GM21528 (cell line): ENCODE measurements around the gene ATP2B1.
A peak's percentile ranks its signal among the peaks of the same experiment; 100 is the strongest.

Experiments used
- ATAC-seq: cut with Tn5 transposase; IDR thresholded peaks from one replicate; pipeline ENCODE4 v1.9.1; 2021; ENCODE audit warnings: mild to moderate bottlenecking, moderate library complexity; ENCODE audit not compliant: unreplicated experiment, low FRiP score

ATP2B1 gene

GRCh38 chr12:89695100-89695499 lies 13.5 kb downstream of the ATP2B1 start:
- ATAC-seq, result no peak

GRCh38 chr12:89694542-89694941 lies 14.1 kb downstream of the ATP2B1 start:
- no peak for ATAC-seq

GRCh38 chr12:89693639-89694202 lies 14.9 kb downstream of the ATP2B1 start:
- ATAC-seq, result no peak

- ATAC-seq, result no peak
Measured at GRCh38 chr12:89692439-89692838, 16.2 kb downstream of the ATP2B1 start.

GRCh38 chr12:89691659-89692058 lies 17.0 kb downstream of the ATP2B1 start:
- ATAC-seq, result no peak

GRCh38 chr12:89690925-89691324 lies 17.7 kb downstream of the ATP2B1 start:
- ATAC-seq, result no peak

- no peak for ATAC-seq
Measured at GRCh38 chr12:89689306-89689705, 19.3 kb downstream of the ATP2B1 start.

GRCh38 chr12:89686311-89686710 lies 22.3 kb downstream of the ATP2B1 start:
- no peak for ATAC-seq

- ATAC-seq, result no peak
Measured at GRCh38 chr12:89685363-89685972, 23.2 kb downstream of the ATP2B1 start.

- ATAC-seq, result no peak
Measured at GRCh38 chr12:89684136-89684535, 24.5 kb downstream of the ATP2B1 start.

- ATAC-seq, result no peak
Measured at GRCh38 chr12:89682284-89682683, 26.4 kb downstream of the ATP2B1 start.

GRCh38 chr12:89680409-89680808 lies 28.2 kb downstream of the ATP2B1 start:
- no peak for ATAC-seq

- no peak for ATAC-seq
Measured at GRCh38 chr12:89679631-89680030, 29.0 kb downstream of the ATP2B1 start.

GRCh38 chr12:89678225-89678624 lies 30.4 kb downstream of the ATP2B1 start:
- no peak for ATAC-seq

- ATAC-seq, result no peak
Measured at GRCh38 chr12:89676930-89677329, 31.7 kb downstream of the ATP2B1 start.

GRCh38 chr12:89674326-89674942 lies 34.2 kb downstream of the ATP2B1 start:
- no peak for ATAC-seq

- ATAC-seq, result no peak
Measured at GRCh38 chr12:89673603-89674002, 35.0 kb downstream of the ATP2B1 start.

GRCh38 chr12:89672589-89672979 lies 36.1 kb downstream of the ATP2B1 start:
- peak; percentile 2 for ATAC-seq

- no peak for ATAC-seq
Measured at GRCh38 chr12:89671469-89671868, 37.2 kb downstream of the ATP2B1 start.

GRCh38 chr12:89669197-89669596 lies 39.4 kb downstream of the ATP2B1 start:
- no peak for ATAC-seq

- no peak for ATAC-seq
Measured at GRCh38 chr12:89665556-89665955, 43.1 kb downstream of the ATP2B1 start.

- ATAC-seq, result no peak
Measured at GRCh38 chr12:89664441-89664840, 44.2 kb downstream of the ATP2B1 start.
